SKM-1 (cell line): ENCODE results near the gene COP1.

ENCODE experiments used
- DNase-seq: peaks from one replicate; lab custom pipeline; 2025; ENCODE audit not compliant: unreplicated experiment; lab: John Stamatoyannopoulos, UW

COP1 gene

DNA sequence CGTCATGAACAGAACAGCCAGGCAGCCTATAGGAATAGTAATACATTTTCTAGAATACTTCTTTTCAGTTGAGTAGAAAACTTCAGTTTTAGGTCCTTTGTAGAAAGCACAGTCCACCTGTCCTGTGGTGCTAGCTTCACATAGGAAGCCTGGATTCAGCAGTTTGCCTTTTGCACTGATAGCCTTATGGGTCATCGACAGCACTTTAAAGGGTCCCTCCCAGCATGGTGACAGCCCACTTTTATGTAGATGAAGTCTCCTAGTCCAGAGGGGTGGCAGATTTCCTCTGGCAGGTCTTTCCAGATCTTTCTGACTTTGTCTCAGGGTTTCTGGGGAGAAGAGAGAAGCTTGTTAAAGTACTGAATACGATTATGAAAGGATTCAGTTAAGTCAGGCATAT is 302.3 kb downstream of the COP1 start:
- DNase-seq, result no peak

GRCh38 chr1:175902281-175902680 is 304.8 kb downstream of the COP1 start:
- no peak for DNase-seq

DNA sequence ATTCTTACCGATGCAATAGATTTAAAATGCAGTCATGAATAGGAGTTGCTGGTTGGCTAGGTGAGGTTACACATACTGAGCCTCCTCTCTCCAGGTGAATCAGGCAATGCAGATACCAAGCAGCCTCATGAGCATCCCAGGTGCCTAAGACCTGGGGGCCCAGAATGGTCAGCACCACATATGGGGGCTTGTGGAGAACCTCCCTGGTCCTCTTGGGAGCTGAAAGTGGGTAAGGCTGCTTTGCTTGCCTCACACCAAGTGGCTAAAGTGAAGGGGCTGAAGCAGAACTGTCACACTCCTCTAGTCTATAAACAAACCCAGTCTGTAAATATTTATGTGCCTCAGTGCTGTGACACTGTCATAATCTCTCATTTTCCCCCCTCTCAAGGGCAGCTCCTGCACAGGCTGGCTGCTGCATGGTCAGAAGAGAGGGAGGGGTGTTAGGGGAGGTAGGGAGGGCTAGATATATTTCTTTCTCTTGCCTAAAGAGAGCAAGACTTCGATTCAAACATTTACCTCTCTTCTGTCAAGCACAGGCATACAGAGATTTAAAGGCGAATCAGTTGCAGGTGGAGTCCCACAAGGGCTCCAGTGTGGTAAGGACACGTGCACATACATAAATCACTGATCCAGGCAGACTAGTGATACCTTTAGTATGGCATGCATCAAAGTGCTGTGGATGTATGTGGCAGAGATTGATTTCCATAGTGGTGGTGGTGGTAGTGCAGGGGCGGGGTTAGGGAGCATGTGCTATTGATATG is 305.8 kb downstream of the COP1 start:
- no peak for DNase-seq

DNA sequence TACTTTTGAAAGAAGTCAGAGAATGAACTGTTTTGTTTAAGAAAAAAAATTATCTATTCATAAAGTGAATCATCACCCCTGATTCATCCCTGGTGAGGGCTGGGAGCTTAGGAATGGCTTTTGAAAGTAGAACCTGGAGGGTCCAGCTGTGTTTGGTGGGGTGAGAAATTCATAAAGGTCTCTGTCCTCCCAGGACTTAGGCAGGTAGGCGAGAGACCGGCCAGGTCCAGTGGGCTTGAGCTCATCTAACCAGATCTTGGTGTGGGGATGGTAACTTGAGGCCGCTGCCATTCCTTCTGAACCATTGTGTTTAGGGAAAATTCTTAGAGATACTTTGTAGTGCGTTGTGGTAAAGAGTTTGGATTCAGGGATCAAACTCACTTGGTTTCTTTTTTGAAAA is 306.9 kb downstream of the COP1 start:
- no peak for DNase-seq

DNA sequence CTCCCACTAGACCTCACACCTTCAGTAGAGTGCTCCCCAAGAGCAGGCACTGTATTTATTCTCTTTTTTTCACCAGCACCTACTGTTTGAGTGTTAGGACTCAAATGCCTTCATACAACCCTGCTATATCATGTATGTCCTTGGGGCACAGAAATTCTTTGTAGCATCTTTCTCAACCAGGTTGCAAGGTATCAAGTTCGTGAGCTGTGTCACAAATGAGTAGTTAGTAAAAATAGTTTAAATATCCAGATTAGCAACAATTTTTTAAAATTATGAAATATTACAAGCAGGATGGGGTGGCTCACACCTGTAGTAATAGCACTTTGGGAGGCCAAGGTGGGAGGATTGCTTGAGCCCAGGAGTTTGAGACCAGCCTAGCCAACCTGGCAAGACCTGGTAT is 311.1 kb downstream of the COP1 start:
- DNase-seq, result no peak
